GM19025 (cell line): Measurements from ENCODE around the gene WDR82.

ENCODE experiments used
- ATAC-seq: cut with Tn5 transposase; IDR thresholded peaks from one replicate; pipeline ENCODE4 v1.9.1; 2021; ENCODE audit warnings: mild to moderate bottlenecking, low read depth, moderate library complexity; ENCODE audit not compliant: unreplicated experiment

The WDR82 gene

DNA sequence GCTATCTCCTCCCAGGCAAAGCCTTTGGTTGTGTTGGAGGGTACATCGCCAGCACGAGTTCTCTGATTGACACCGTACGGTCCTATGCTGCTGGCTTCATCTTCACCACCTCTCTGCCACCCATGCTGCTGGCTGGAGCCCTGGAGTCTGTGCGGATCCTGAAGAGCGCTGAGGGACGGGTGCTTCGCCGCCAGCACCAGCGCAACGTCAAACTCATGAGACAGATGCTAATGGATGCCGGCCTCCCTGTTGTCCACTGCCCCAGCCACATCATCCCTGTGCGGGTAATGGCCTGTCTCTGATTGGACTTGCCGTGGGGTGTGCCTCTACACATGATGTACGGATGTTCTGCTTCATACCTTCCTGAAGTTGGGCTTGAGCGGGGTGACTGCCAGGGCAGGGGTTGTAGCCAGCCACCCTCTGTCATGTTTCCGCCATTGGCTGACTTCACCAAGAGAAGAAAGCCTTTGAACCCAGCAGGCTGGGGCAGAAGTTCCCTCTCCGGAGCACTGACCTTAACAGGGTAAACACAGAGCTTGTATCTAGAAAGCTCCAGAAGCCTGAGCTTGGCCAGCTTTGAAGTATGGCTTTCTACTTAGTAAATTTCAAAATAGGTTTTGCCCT lies 67.1 kb downstream of the WDR82 start:
- no peak for ATAC-seq

DNA sequence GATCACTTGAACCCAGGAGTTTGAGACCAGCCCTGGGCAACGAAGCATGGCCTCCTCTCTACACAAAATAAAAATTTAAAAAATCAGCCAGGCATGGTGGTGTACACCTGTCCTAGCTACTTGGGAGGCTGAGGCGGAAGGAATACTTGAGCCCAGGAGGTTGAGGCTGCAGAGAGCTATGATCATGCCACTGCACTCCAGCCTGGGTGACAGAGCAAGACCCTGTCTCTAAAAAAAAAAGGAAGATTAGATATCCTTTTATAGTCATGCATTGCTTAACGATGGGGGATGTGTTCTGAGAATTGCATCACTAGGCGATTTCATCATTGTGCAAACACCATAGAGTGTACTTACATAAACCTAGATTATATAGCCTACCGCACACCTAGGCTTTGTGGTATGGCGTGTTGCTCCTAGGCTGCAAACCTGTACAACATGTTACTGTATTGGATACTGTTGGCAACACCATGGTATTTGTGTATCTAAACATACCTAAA lies 67.9 kb downstream of the WDR82 start:
- no peak for ATAC-seq

DNA sequence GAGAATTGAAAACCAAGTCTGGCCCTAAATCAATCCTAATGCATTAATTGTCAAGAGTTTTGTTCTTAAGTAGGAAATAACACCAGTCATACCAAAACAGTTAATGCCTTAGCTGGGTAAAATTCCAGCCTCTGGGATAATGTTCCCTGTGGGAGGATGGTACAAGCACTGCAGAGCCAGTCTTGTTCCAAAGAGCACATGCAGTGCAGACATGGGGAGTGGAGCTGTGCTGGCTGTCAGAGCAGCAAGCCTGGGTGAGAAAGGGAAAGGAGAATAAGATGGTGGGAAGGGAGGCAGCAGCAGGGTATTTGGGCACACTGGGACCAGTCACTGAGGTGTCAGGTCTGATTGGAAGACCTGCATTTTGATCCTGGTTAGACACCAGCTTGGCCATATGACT lies 68.4 kb downstream of the WDR82 start:
- no peak for ATAC-seq

DNA sequence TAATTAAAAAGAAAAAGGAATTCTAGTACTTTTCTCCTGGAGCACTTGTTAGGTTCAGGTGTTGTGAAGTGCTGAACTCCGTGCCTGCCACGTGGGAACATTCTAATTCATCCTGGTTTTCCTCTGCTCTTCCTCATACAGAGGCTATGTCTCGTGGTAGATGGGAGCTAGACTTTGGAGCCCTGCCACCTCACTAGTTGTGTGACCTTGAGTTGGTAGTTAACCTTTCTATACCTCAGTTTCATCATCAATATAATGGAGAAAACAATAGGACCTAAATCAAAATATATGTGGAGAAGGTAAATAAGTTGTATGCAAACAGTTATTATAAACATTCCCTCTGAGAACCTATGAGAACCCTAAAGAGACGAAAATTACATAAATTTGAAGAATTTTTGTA lies 69.9 kb downstream of the WDR82 start:
- no peak for ATAC-seq

DNA sequence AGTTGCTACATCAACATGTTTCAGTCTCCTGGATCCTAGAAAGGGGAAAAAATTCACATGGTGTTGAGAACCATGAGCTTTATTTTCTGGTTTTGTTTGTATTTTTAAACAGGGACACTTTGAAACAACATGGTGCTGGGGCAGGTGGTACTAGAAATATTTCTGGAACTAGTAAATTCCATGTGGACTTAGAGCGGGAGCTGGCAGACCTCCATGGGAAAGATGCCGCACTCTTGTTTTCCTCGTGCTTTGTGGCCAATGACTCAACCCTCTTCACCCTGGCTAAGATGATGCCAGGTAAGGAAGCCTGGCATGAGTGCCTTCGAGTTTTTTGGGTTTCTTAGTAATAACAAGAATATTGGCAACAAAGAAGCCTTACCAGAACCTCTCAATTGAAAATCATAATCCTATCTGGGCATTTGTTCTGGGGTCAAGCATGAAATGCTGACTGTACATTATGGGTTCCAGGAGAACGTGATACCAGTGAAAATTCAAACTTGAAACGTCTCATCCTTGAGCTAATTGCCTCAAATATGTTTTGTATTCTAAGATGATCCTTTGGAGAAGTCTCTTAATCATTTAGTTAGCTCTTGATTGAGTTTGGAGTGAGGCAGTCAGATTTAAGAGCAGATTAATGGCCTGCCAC lies 72.6 kb downstream of the WDR82 start:
- ATAC-seq: no peak
